Measurements from ENCODE around the gene UNC5A.

Gene UNC5A

DNA sequence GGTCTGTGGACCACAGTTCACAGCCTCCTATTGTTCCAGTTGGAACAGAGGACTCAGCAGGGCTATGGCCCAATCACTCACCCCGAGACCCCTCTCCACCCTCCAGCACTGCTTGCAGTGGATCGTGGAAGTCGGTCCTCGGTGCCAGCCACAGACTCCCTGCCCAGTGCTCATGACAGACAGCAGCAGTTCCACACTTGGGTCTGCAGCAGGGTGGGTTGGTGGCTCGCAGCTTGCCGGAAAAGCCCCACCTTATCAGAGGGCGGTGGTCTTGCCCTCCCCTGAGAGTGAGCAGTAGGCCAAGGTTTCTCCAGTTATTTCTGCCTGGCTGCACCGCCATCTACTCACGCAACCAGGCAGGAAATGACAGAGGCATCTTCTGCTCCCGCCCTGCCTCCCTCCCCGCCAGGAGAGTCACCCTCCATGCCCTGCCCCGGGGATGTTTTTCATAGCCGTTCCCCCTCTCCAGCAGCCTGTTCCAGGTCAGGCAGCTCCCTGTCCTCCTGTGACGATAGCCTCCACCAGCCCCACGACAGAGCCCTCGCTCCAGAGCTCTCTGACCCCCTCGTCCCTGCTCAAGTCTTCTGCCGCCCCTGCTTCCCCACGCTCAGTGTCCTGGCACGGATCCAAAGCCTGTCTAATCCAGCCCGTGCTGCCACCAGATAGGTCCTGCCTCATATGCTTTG lies 34.5 kb downstream of the UNC5A start:
- no peak for DNase-seq (ENCODE audit: low read depth in 2 of 3, low spot score in 1 of 3)

DNA sequence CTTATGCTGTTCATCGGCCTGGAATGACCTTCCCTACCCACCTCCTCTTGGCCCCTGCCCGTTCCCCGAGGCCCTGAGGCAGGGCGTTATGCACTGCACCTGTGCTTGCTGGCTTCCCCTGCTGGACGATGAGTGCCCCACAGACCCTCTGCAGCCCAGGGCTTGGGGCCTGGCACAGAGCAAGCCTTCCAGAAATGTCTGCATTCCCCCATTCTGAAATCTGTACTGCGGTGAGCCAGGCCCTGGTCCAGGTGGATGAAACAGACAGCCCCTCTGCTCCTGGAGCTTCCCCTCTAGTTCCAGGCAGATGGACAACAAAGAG lies 35.0 kb downstream of the UNC5A start:
- no peak for DNase-seq (ENCODE audit: low read depth in 2 of 3, low spot score in 1 of 3)

DNA sequence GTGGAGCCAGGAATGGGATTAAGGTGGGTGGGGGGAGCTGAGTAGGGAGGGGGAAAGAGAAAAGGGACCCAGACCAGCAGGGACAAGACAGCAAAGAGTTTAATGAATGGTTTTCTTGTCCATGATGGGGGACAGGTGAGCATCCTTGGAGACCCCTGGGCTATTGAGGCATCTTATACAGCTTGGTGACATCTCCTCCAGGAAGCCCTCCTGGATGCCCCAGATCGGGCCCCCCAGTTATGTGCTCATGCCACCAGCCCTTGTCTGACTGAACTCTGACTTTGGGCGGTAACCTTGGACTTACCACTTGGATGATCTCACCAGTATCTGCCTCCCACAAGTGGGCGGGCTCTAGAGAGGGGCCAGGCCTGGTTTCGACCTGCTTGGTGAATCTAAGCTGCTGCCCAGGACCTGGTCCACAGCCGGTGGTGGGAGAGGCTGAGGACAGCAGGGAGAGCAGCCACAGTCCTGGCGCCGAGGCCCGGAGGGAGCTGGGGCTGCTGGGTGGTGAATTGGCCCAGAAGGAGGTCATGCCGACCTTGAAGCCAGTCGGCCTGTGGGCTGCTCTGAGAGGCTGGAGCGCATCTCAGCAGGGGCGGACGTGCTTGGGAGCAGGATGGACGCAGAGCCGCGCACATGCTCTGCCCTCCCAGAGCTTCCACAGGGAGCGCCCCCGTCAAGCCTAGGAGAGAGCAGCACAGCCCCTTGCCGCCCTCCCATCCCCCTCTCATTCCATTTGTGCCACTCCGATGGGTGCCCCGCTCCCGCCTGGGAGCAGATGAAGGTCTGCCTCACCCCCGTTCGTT lies 36.2 kb downstream of the UNC5A start:
- no peak for DNase-seq (ENCODE audit: low read depth in 2 of 3, low spot score in 1 of 3)

DNA sequence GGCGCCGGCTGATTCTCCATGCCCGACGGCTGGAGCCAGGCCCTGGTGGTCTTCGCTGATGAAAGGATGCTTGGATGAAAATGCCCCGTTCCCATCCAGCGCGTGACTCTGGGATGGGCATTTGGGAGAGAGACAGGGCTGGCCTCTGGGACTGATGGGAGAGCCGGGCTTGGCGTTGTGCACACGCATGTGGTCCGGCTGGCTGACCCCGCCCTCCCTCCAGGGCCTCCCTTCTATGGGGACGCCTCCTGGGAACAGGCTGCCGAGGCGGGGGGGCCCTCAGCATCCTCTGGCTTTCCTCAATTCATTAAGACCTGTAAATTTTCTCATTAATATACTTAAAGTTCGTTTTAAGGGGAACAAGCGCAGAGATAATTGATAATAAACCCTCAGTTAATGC lies 36.8 kb downstream of the UNC5A start:
- DNase-seq (ENCODE audit: low read depth in 2 of 3, low spot score in 1 of 3) = no peak

DNA sequence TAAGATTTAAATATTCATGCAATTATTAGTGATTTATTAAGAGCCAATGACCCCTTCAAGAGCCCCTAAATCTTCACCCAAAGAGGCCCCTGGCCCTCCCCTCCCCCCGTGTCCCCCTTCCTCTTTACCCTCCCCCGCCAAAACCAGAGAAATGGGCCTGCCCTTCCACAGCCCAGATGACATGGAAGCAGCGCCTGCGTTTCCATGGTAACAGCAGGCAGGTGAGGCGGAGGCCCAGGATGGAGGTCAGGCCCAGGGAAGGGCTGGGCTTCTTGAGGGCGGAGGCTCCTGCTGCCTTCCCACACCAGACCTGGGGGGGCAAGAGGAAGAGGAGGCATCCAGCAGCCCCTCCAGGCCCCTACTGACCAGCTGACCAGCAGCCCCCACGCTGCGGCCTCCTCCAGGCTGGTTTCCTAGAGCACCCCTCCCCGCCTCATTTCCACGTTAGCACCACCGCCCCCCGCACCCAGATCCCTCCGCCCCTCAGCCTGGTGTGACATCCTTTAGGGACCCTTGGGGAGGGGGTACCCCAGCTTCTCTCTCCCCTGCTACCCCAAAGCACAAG lies 37.4 kb downstream of the UNC5A start:
- DNase-seq (ENCODE audit: low read depth in 2 of 3, low spot score in 1 of 3) = no peak

DNA sequence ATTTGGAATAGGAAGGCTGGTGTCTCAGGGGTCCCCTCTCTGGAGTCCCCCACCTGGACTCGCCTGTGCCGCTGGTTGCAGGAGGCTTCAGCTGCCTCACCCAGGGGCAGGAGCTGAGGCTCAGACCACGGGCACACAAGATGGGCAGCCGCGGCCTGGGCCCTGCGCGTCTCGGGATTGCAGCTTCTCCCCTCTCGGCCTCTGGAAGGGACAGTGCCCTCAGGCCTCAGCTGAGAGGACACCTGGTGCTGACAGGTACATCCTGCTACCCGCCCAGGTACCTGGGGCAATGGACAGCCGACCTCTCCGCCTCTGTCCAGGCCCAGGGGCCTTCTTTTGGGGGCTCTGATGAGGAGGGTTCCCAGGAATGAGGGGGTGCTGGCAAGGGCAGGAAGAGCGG lies 38.3 kb downstream of the UNC5A start:
- no peak for DNase-seq (ENCODE audit: low read depth in 2 of 3, low spot score in 1 of 3)

DNA sequence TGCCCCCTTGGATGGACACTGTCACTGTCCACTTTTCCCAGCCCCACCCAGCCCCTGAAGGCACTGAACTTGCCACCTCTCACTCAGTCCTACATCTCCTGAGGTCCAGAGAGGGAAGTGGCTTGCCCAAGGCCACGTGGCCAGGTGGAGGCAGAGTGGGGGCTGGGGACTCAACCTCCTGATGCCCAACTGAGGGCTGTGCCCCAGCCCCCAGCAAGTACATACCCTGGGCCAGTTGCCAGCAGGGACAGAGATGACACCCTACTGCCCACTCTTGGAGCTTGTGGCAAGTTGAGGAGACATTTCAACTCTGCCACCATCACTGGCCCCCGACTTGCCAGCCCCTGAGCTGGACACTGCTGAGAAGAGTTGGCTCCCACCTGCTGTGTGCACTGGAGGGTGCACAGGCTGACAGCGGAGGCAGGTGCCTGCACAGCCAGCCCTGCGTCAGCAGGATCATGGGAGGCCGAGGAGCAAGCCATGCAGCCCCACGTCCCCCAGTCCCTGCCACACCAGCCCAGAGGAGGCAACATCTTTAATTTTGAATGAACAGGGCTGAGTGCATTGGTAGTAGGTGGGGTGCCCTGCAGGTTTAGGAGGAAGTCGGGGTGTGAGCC lies 39.4 kb downstream of the UNC5A start:
- DNase-seq (ENCODE audit: low read depth in 2 of 3, low spot score in 1 of 3) = no peak

DNA sequence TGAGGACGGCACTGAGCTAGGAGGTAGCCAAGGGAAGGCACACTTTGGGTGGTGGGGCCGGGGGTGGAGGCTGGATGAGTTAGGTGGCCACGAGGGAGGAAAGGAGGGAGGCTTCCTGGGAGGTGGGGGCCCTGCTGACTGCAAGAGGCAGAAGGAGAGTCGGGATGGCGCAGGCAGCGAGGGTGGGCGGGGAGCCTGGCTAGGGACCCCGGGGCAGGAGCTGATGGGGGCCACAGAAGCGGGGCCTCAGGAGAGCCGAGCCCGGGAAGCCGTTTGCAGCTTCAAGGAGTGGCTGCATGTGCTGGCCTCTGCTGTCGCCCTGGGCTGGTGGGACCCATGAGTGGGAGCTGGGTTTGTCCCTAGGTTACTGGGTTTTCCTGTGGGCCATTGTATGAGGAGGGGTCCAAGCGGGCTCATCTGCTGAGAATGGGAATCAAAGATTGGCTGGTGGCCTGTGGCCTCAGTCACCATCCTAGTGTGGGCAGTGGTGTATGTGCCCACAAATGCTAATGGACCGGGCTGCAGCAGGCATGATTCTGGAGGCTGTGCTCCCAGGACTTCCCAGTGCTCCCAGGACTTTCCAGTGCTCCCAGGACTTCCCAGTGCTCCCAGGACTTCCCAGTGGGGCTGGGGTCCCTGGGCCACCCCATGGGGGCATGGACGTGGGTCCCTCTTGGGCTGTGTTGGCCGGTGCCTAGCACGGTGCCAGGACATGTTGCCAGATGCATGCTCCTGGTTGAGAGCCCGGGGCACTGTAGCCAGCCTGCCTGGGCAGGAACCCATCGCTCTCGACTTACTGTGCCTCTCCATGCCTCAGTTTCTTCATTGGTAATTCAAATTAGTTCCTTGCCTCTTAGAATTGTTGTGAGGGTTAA lies 40.2 kb downstream of the UNC5A start:
- no peak for DNase-seq (ENCODE audit: low read depth in 2 of 3, low spot score in 1 of 3)

DNA sequence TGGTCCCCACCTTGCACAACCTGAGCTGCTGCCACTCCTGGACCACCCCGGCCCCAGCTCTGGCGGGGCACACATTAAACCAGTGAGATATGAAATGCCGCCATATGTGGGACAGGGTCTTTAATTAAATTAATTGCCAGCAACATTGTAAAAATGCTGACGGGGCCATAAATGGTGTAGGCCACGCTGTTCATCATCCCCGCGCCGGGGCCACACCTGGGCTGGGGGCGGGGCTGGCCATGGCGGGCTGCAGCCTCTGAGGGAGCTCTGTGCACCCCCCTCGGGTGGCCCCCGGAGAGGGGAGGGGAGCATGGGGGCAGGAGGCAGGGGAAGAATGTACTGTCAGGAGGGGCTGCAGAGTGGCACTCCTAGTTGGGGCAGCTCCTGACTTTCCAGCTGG lies 41.0 kb downstream of the UNC5A start:
- DNase-seq (ENCODE audit: low read depth in 2 of 3, low spot score in 1 of 3) = no peak

DNA sequence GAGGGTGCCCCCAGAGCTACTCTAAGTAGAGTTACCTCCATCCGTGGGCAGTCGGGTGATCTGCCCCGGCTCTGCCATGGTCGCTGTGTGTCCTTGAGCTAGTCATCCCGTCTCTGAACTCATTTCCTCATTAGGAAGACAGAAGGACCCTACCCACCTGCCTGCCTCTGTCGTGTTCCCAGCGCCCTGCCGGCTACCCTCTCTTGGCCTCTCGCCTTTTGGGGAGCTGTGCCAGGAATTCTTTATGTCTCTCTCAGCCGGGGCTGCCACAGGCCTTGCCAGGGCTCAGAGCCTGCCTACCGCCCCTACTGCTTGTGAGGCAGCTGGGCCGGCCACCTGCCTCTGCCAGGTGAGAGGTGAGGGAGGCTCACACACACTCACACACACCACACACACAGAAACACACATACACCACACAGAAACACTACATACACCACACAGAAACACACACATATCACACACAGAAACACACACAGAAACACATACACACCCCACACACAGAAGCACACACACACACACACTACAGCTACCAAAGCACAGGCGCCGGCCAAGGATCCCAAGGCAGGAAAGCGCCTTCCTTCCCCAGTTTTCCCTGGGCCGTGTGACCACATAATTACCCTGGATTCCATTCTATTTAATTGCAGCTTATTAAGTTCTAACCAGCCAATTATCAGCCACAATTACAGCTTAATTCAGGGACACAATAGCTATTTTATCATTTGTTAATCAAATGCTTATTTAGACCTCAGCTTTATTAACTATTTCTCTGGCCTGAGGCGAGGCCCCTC lies 41.7 kb downstream of the UNC5A start:
- no peak for DNase-seq (ENCODE audit: low read depth in 2 of 3, low spot score in 1 of 3)

DNA sequence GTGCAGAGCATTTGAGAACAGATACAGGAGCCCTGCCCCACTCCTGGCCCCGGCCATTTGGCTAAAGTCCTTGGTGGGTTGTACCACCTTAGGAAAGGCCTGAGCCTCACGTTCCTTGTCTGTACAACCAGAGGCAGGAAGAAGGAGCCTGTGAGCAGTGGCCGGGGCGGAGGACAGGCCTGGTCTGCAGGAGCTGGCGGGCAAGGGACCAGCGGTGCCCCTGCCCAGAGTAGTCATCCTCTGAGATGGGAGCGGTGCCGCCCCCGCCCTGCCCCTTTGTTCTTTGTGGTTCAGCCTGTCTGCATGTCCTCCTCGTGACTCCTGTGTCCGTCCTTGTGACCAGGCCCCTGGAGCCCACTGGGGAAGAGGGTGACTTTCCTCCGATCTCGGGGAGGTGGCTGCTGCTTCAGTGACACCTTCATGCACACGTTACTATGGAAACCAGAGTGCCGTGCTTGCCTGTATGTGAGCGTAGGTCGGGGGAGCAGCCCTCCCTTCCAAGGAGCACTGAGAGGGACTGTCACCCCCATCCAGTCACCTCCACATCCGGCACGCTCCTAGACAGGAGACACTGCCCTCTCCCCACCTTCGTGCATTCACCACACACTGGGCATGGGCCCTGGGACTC lies 42.9 kb downstream of the UNC5A start:
- DNase-seq (ENCODE audit: low read depth in 2 of 3, low spot score in 1 of 3) = no peak

DNA sequence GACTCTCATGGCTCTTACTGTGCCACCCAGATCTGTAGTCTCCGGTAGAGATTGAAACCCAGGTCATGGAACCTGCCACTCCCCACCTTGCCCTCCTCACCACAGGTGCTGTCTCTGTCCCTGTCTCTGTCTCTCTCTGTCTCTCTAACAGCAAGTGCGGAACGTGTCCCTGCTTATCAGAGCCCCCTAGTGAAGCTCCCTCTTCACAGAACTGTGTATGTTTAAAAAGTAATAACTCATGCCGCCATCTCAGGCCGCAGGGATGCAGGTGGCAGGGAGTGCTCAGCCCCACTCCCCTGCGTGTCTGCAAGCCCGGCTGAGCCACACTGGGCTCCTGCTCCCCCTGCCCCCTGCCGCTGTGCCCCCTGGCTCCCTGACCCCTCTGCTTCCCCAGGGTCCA lies 43.8 kb downstream of the UNC5A start:
- no peak for DNase-seq (ENCODE audit: low read depth in 2 of 3, low spot score in 1 of 3)

DNA sequence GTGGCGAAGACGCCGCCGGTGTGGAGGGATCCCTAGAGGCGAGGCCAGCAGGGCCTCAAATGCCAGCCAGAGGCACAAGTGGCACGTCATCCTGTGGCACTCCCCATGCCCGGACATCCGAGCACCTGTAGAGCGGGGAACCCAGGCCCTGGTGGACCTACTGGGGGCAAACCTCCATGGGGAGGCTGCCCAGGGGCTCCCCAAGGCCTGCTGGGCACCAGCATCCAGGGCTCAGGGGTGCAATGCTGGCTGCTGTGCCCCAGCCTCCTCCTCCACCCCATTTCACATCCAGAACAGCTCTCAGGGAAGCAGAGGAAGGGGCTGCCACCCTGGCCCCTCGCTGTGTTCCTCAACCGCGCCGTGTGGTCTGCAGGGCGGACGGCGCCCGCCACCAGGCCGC lies 45.2 kb downstream of the UNC5A start:
- DNase-seq (ENCODE audit: low read depth in 2 of 3, low spot score in 1 of 3) = no peak

DNA sequence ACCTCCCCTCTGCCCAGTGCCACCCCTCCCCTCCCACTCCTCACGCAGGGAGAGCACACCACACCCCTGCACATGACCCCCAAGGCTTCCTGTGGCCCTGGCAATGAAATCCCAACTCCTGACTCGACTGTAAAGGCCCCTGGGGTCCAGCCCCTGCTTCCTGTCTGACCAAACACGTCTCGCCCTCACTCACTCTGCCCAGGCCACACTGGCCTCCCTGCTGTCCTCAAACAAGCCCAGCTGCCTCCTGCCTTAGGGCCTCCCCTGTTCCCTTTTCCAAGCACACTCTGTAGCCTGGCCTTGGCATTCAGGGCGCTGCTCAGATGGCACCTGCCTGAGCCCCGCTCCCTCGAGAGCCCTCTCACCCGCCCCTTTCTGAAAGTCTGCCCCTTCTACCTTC lies 46.4 kb downstream of the UNC5A start:
- DNase-seq (ENCODE audit: low read depth in 2 of 3, low spot score in 1 of 3) = no peak

DNA sequence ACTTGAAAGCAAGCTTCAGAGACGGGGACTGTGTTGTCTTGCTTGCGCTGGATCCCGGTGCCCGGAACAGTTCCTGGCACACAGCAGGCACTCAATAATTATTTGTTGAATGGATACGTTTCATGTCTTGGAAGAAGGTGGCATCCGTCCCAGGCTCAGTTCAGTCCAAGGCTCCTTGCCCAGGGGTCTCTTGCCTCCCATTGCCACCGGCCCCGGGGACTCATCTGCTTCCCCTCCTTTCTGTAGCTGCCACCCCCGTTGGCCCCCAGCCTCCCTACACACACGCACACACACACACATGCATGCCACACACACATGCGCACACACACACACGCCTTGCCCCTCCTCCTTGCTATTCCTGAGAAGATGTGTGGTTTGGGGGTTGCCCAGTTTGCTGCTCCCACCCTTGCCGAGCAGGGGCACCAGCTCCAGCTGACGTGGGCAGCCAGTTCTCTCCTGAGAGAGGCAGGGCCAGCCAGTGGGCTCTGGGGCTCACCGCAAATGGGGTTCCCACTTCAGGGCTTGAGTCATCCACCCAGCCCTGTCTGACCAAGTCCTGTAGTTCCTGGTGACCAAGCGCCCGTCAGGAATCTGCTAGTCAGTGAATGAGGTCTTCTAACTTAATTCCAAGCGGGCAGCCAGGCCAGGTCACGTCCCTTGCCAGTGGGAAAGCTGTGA lies 47.0 kb downstream of the UNC5A start:
- DNase-seq (ENCODE audit: low read depth in 2 of 3, low spot score in 1 of 3) = no peak

DNA sequence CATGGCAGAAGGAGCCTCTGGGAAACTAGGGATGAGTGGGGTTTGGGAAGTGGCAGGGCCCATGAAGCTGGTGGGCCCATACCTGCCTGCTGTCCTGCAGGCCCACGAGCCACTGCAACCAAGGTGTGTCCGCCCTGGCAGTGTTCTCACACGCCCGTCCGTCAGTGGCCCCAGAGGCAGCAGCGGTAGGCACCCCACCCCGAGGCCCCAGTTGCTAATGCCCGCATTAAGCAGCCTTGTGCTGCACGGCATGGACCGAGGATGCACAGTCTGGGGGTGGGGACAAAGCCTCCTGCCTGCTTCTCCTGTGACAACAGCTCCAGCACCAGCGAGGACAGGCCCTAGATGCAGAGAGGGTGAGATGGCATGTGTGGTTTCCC lies 47.5 kb downstream of the UNC5A start:
- DNase-seq (ENCODE audit: low read depth in 2 of 3, low spot score in 1 of 3) = no peak

DNA sequence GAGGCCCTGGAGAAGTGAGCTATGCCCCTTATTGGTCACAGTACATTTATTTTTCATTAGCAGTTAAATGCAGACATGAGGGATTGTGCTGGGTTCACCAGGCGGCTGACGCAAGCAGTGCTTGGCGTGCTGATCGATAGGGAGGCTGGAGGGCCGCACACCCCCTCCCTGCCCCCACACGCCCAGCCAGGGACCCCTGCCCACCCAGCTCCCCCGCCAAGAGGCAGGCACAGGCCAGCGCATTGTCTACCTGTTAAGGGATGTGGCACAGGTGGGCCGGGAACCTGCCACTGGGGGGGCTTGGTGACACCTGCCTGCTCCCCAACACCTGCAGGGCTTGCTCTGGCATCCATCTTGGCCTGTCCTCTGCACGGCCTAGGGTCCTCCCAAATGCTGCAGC lies 49.6 kb downstream of the UNC5A start:
- no peak for DNase-seq (ENCODE audit: low read depth in 2 of 3, low spot score in 1 of 3)

DNA sequence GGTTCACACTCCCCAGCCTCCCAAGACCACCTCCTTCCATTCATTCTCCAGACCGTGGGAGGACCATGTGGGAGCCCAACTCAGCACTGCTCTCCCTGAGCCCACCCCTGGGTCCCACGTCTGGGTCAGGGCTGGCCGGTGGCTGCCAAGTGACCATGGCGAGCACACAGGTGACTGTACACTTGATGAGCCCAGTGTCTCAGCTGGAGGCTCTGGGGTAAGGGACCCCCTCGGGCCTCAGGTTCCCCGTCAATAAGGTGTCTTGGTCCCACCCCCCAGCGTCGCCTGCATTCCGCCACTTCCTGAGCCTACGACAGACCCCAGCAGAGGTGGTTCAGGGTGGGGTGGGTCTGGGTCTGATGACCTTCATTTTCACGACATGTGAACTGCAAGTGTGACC lies 50.0 kb downstream of the UNC5A start:
- DNase-seq (ENCODE audit: low read depth in 2 of 3, low spot score in 1 of 3) = no peak

DNA sequence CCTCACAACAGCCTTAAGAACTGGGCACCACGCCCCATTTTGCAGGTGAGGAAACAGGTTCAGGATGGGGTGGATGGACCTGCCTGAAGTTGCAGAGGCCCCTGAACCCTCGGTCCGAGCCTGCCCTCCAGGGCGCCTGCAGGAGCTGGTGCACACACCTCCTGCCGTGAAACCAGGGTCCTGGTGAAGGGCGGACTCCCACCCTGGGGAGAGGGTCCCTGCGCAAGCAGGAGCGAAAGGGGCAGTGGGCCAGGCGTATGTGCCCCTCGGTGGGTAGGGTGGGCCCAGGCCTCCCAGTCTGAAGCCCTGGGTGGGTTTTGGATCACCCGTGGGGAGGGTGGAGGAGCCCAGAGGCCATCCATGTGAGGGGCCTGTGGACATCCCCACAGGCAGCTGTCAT lies 50.9 kb downstream of the UNC5A start:
- no peak for DNase-seq (ENCODE audit: low read depth in 2 of 3, low spot score in 1 of 3)

All from stimulated activated CD4-positive, alpha-beta T cell treated with anti-CD3 and anti-CD28 coated beads, Interleukin-12 subunit alpha, Interleukin-12 subunit beta, amount 100 ng/mL, for 48 hours (primary cell).